Parathyroid adenoma (tissue), 2 donors: Measurements from ENCODE around the gene MEIOSIN.

ENCODE experiments used
- H2AFZ ChIP-seq: fragments of 300-600 bp; sonication (generic); one replicate; pipeline ENCODE4 v1.7.0; 2017; ENCODE audit warnings: antibody characterized with exemption, mild to moderate bottlenecking
- H3K27ac ChIP-seq: fragments of 300-600 bp; sonication (generic); one replicate; pipeline ENCODE4 v1.7.0; 2017
- H3K27me3 ChIP-seq: fragments of 300-600 bp; sonication (generic); one replicate; pipeline ENCODE4 v1.7.0; 2017; ENCODE audit warnings: low read length; ENCODE audit not compliant: control insufficient read depth, insufficient read depth
- H3K36me3 ChIP-seq: fragments of 300-600 bp; sonication (generic); one replicate; pipeline ENCODE4 v1.7.0; 2017; ENCODE audit warnings: low read length; ENCODE audit not compliant: control insufficient read depth, insufficient read depth
- H3K4me1 ChIP-seq: fragments of 300-600 bp; sonication (generic); one replicate; pipeline ENCODE4 v1.7.0; 2017; ENCODE audit warnings: control low read depth
- H3K4me2 ChIP-seq: fragments of 300-600 bp; sonication (generic); one replicate; pipeline ENCODE4 v1.7.0; 2017; ENCODE audit warnings: low read length
- H3K4me3 ChIP-seq: fragments of 300-600 bp; sonication (generic); one replicate; pipeline ENCODE4 v1.7.0; 2017; ENCODE audit warnings: low read depth, low read length
- H3K79me2 ChIP-seq: fragments of 300-600 bp; sonication (generic); one replicate; pipeline ENCODE4 v1.7.0; 2017; ENCODE audit warnings: control low read depth
- H3K9ac ChIP-seq: fragments of 300-600 bp; sonication (generic); one replicate; pipeline ENCODE4 v1.7.0; 2017; ENCODE audit warnings: mild to moderate bottlenecking
- H3K9me3 ChIP-seq: fragments of 300-600 bp; sonication (generic); one replicate; pipeline ENCODE4 v1.7.0; 2017; ENCODE audit warnings: low read length; ENCODE audit not compliant: control insufficient read depth
- CTCF ChIP-seq: fragments of 300-600 bp; sonication (generic); IDR thresholded peaks from one replicate; pipeline ENCODE4 v1.7.0; 2017; ENCODE audit warnings: antibody characterized with exemption, mild to moderate bottlenecking
- donor health status: primary hyperparathyroidism.

MEIOSIN gene

GRCh38 chr19:45782162-45782691 lies 49.0 kb downstream of the MEIOSIN start, which contains the start of gene DMPK:
DMPK (minus strand) TSS chr19:45782490; CDS start chr19:45782352, 138 bp downstream.
- peaks cover 10% of the 10 kb centered on the region for H3K4me1 ChIP-seq
- H3K27me3 ChIP-seq: no peaks in the 10 kb centered on the region
- TF ChIP-seq CTCF: no peak
- H3K27ac ChIP-seq: peak within 1 kb of the TSS; percentile 39
- no peak within 1 kb of the TSS for H3K4me3 ChIP-seq
- no peaks in the 10 kb centered on the region for H3K36me3 ChIP-seq
- no peak within 1 kb of the TSS for H2AFZ ChIP-seq
- H3K9me3 ChIP-seq: no peaks in the 10 kb centered on the region
- H3K4me2 ChIP-seq: no peak within 1 kb of the TSS
- H3K9ac ChIP-seq: no peak within 1 kb of the TSS
- H3K79me2 ChIP-seq: peaks cover 2% of the 10 kb centered on the region

GRCh38 chr19:45782820-45783785 lies 49.9 kb downstream of the MEIOSIN start:
- H3K4me2 ChIP-seq: no peak overlapping the region
- H3K27ac ChIP-seq: peak overlapping the region; percentile 39
- H3K4me3 ChIP-seq: no peak overlapping the region
- TF ChIP-seq CTCF: no peak
- H3K4me1 ChIP-seq: peaks cover 10% of the 10 kb centered on the region
- H3K27me3 ChIP-seq: no peaks in the 10 kb centered on the region
- peaks cover 2% of the 10 kb centered on the region for H3K79me2 ChIP-seq
- no peaks in the 10 kb centered on the region for H3K9me3 ChIP-seq
- no peak overlapping the region for H3K9ac ChIP-seq
- no peaks in the 10 kb centered on the region for H3K36me3 ChIP-seq
- H2AFZ ChIP-seq: no peak overlapping the region

DNA sequence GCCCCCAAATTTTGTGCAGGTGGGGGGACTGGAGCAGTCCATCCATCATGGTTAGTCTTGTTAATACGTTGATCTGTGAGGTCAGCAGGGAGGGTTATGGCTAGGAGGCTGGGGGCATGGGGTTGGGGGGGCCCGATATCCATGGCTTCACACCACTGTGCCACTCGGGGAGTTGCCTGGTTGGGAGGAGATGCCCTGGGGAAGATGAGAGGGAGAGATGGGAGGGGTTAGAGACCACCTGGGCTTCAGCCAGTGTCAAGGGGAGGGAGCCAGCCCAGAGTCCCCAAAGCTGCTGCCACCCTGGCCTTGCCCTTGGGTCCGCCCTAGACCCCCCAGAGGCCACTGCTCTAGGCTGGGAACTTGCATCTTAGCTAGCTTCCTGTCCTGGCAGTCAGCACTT lies 50.9 kb downstream of the MEIOSIN start:
- H3K36me3 ChIP-seq: no peaks in the 10 kb centered on the region
- no peak for TF ChIP-seq CTCF
- peaks cover 2% of the 10 kb centered on the region for H3K79me2 ChIP-seq
- peaks cover 10% of the 10 kb centered on the region for H3K4me1 ChIP-seq
- no peak overlapping the region for H2AFZ ChIP-seq
- H3K27me3 ChIP-seq: no peaks in the 10 kb centered on the region
- H3K9me3 ChIP-seq: no peaks in the 10 kb centered on the region
- H3K9ac ChIP-seq: no peak overlapping the region
- no peak overlapping the region for H3K27ac ChIP-seq
- H3K4me3 ChIP-seq: no peak overlapping the region
- no peak overlapping the region for H3K4me2 ChIP-seq

DNA sequence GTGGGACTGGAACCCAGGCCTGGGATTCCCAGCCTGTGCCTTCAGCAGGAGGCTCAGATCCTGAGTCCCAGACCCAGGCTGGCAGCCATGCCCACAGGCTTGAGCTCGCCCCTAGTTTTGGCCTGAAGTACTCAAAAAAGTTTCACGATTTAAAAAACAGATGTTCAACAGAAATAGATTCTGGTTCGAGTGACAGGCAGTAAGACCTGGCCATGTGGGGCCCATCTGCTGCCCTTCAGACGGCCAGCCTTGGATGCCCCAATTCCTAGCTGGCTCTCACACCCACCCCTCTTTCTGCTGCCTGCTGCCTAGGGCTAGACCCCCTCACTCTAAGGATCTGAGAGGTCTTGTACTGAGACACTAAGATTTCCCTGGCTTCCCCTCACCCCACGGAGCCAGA lies 51.9 kb downstream of the MEIOSIN start:
- Histone ChIP-seq H2AFZ (no peak overlapping the region), H3K36me3 (no peaks in the 10 kb centered on the region), H3K4me1 (peaks cover 5% of the 10 kb centered on the region), H3K9ac (no peak overlapping the region), H3K9me3 (no peaks in the 10 kb centered on the region), H3K27ac (no peak overlapping the region), H3K27me3 (no peaks in the 10 kb centered on the region), H3K4me2 (no peak overlapping the region), H3K79me2 (peaks cover 2% of the 10 kb centered on the region), H3K4me3 (no peak overlapping the region)
- no peak for TF ChIP-seq CTCF
